MCF 10A (cell line): ENCODE results near the gene MACROD1. TPM values are rescaled to one million over a fixed set of nuclear protein-coding genes. Genes with fewer than 3 reads are reported as not detected.

Source experiments
- BruUV-seq: library from RNA; stranded (reverse); fragments of 400-500 nt; replicated peaks from 2 replicates; lab custom pipeline; 2021; lab: Mats Ljungman, UMichigan
- CTCF ChIA-PET: fragments of 300-600 bp; sonication (Branson Sonifier 250); formaldehyde crosslinking; extraction: SDS; loops from one replicate; lab custom pipeline; 2021; ENCODE audit warnings: antibody characterized with exemption, inconsistent platforms; lab: Yijun Ruan, JAX
- POLR2A ChIA-PET: fragments of 300-600, 350-650 bp; sonication (Branson Sonifier 250); formaldehyde crosslinking; extraction: SDS; loops from one replicate; lab custom pipeline; 2020; ENCODE audit warnings: antibody characterized with exemption, inconsistent platforms; lab: Yijun Ruan, JAX
- DNase-seq: peaks from one replicate; pipeline ENCODE4 v3.0.0-alpha.2; 2018; ENCODE audit not compliant: unreplicated experiment
- H3K27ac Mint-ChIP-seq: one replicate; pipeline ENCODE4 v1.8.0; 2022; ENCODE audit warnings: mild to moderate bottlenecking, low read depth, mixed read lengths; ENCODE audit not compliant: unreplicated experiment
- H3K27me3 Mint-ChIP-seq: one replicate; pipeline ENCODE4 v1.8.0; 2022; ENCODE audit warnings: mixed read lengths; ENCODE audit not compliant: insufficient read depth, unreplicated experiment
- H3K36me3 Mint-ChIP-seq: one replicate; pipeline ENCODE4 v1.8.0; 2022; ENCODE audit warnings: mild to moderate bottlenecking, moderate library complexity, mixed read lengths; ENCODE audit not compliant: insufficient read depth, unreplicated experiment
- H3K4me1 Mint-ChIP-seq: one replicate; pipeline ENCODE4 v1.8.0; 2022; ENCODE audit warnings: mixed read lengths; ENCODE audit not compliant: insufficient read depth, unreplicated experiment
- H3K4me3 Mint-ChIP-seq: one replicate; pipeline ENCODE4 v1.8.0; 2022; ENCODE audit warnings: mild to moderate bottlenecking, moderate library complexity, mixed read lengths; ENCODE audit not compliant: unreplicated experiment
- H3K9me3 Mint-ChIP-seq: one replicate; pipeline ENCODE4 v1.8.0; 2022; ENCODE audit warnings: mixed read lengths; ENCODE audit not compliant: unreplicated experiment
- CTCF ChIP-seq: fragments of 200-600 bp; IDR thresholded peaks from one replicate; pipeline ENCODE4 v1.8.0; 2022; ENCODE audit warnings: antibody characterized with exemption, mild to moderate bottlenecking; ENCODE audit not compliant: unreplicated experiment
- intact Hi-C: fragments of 100-400 bp; cut with micrococcal nuclease; formaldehyde crosslinking; loops from 2 replicates; pipeline ENCODE4 v1.14.1; 2022
- total RNA-seq: library from RNA; stranded (reverse); gene quantifications from 2 replicates; pipeline ENCODE4 v1.2.3, GENCODE V29; 2022

Gene MACROD1
- total RNA-seq, 1 experiment from 2014 or later: 15.1 TPM

DNA sequence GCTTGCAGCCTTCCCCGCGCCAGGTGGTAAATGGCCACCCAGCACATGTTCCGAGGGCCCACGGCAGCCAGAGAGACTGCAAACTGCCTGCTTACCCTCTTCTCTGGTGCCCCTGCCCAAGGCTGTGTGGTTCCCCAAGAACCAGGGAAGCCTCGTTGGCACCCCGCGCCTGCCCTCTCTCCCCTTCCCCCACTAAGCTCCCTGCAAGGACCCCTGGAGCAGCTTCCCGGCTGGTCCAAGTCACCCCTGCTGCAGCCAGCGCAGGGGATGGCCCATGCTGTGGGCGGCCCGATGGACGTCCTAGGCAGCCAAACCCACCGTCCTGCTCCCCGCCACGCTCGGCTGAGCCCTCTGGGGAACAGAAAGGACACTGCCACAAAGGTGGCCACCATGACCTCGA lies 30.2 kb downstream of the MACROD1 start:
- Mint-ChIP-seq H3K4me1 (no peaks in the 10 kb centered on the region), H3K4me3 (no peak overlapping the region), H3K36me3 (peaks cover 9% of the 10 kb centered on the region), H3K27ac (no peak overlapping the region), H3K9me3 (no peaks in the 10 kb centered on the region), H3K27me3 (no peaks in the 10 kb centered on the region)
- intact Hi-C loops: no loop called here
- no peak for DNase-seq
- no peak for TF ChIP-seq CTCF
- no TSS peak for BruUV-seq
- ChIA-PET POLR2A (no interaction called here), CTCF (no interaction called here)

GRCh38 chr11:64134963-64135362 lies 30.9 kb downstream of the MACROD1 start:
- Mint-ChIP-seq H3K4me1 (no peaks in the 10 kb centered on the region), H3K9me3 (no peaks in the 10 kb centered on the region), H3K27me3 (no peaks in the 10 kb centered on the region), H3K36me3 (peaks cover 9% of the 10 kb centered on the region), H3K4me3 (no peak overlapping the region), H3K27ac (no peak overlapping the region)
- intact Hi-C loops: no loop called here
- TF ChIP-seq CTCF: no peak
- CTCF ChIA-PET: interaction anchor here (0.7 kb wide), 1 partner anchor 14 kb away, joined by 3 read pairs; no protein-coding TSS in a partner anchor
- DNase-seq: no peak
- no TSS peak for BruUV-seq
- POLR2A ChIA-PET: no interaction called here

DNA sequence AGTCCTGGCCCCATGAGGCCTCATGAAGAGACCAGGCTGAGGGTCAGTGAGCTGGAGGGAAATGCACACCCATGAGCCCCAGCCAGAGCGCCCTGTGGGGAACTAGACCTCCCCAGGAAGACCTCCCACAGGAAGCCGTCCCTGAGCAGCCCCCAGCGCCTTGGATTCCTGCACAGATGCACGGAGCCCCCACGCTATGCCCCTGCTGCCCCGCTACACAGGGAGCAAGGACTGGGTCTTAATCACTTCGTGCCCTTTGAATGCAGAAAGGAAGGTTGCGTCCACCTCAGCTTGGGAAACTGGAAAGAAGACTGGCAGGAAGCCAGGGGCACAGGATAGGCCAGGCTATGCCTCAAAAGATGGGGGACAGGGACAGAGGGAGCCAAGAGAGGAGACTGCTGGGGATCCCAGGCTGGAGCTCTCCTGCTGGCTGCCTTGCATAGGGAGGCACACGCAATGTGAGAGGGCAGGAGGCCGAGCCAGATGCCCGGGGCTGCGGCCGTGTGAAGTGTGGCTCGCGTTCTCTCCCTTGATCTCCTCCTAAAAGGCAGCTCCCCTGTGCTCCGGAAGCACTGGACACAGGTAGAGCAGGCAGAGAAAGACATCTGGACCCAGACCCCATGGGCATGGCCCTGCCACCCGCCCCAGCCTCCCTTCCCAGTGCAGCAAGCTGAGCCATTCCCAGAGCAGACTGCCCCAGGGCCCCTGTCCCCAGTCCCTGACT lies 32.8 kb downstream of the MACROD1 start:
- Mint-ChIP-seq H3K4me3 (no peak overlapping the region), H3K36me3 (peaks cover 9% of the 10 kb centered on the region), H3K27ac (no peak overlapping the region), H3K27me3 (no peaks in the 10 kb centered on the region), H3K9me3 (no peaks in the 10 kb centered on the region), H3K4me1 (no peaks in the 10 kb centered on the region)
- no peak for TF ChIP-seq CTCF
- POLR2A ChIA-PET: interaction anchor here (0.6 kb wide), 1 partner anchor 9 kb away, joined by 3 read pairs; no protein-coding TSS in a partner anchor
- no peak for DNase-seq
- CTCF ChIA-PET: interaction anchor here (0.7 to 2.4 kb wide), 4 partner anchors 14 to 20 kb away, joined by 3 to 7 read pairs (median 3); no protein-coding TSS in a partner anchor
- BruUV-seq: no TSS peak
- intact Hi-C loops: no loop called here

GRCh38 chr11:64132191-64132771 lies 33.6 kb downstream of the MACROD1 start:
- peaks cover 9% of the 10 kb centered on the region for H3K36me3 Mint-ChIP-seq
- H3K27ac Mint-ChIP-seq: no peak overlapping the region
- ChIA-PET POLR2A (no interaction called here), CTCF (interaction anchor here (0.9 to 2.4 kb wide), 3 partner anchors 11 to 20 kb away, joined by 3 to 7 read pairs (median 6); no protein-coding TSS in a partner anchor)
- H3K4me3 Mint-ChIP-seq: no peak overlapping the region
- no peaks in the 10 kb centered on the region for H3K27me3 Mint-ChIP-seq
- H3K4me1 Mint-ChIP-seq: no peaks in the 10 kb centered on the region
- TF ChIP-seq CTCF: no peak
- no TSS peak for BruUV-seq
- intact Hi-C loops: no loop called here
- no peak for DNase-seq
- no peaks in the 10 kb centered on the region for H3K9me3 Mint-ChIP-seq
